Liver (tissue), 9 donors: ENCODE measurements around the gene SDSL. TPM values are rescaled to one million over a fixed set of nuclear protein-coding genes. Genes with fewer than 3 reads are reported as not detected.

ENCODE experiments used
- DNase-seq: peaks from one replicate; pipeline ENCODE4 v3.0.0-alpha.2; 2017; ENCODE audit warnings: low spot score
- H3K27ac ChIP-seq, 2 donors: one replicate each; pipeline ENCODE4 v1.7.0; 2013; ENCODE audit warnings: inconsistent platforms in 2 of 2, low read length in 2 of 2, control low read depth in 1 of 2, low read depth in 1 of 2, mild to moderate bottlenecking in 1 of 2
- H3K27me3 ChIP-seq, 4 donors: one replicate each; pipeline versions ENCODE4 v1.6.1 to v1.7.0; 2013; ENCODE audit warnings: low read length in 3 of 4, inconsistent platforms in 1 of 4, mild to moderate bottlenecking in 1 of 4, moderate library complexity in 1 of 4; ENCODE audit not compliant: control insufficient read depth in 4 of 4, insufficient read depth in 4 of 4
- H3K36me3 ChIP-seq, 4 donors: one replicate each; pipeline versions ENCODE4 v1.6.1 to v1.7.0; 2013; ENCODE audit warnings: low read length in 3 of 4, mild to moderate bottlenecking in 3 of 4, low read depth in 1 of 4, moderate library complexity in 1 of 4; ENCODE audit not compliant: control insufficient read depth in 4 of 4, insufficient read depth in 3 of 4
- H3K4me1 ChIP-seq, 4 donors: one replicate each; pipeline versions ENCODE4 v1.6.1 to v1.7.0; 2013; ENCODE audit warnings: low read length in 3 of 4, mild to moderate bottlenecking in 3 of 4, moderate library complexity in 1 of 4; ENCODE audit not compliant: control insufficient read depth in 4 of 4, insufficient read depth in 4 of 4
- H3K4me3 ChIP-seq, 3 donors: one replicate each; pipeline versions ENCODE4 v1.6.1 to v1.7.0; 2013; ENCODE audit warnings: low read length in 3 of 3, control low read depth in 1 of 3, low read depth in 1 of 3, mild to moderate bottlenecking in 1 of 3
- H3K9ac ChIP-seq, 2 donors: one replicate each; pipeline ENCODE4 v1.7.0; 2013; ENCODE audit warnings: low read length in 2 of 2, mild to moderate bottlenecking in 2 of 2, moderate library complexity in 2 of 2, control low read depth in 1 of 2, low read depth in 1 of 2
- H3K9me3 ChIP-seq, 4 donors: one replicate each; pipeline versions ENCODE4 v1.6.1 to v1.7.0; 2013; ENCODE audit warnings: low read length in 3 of 4; ENCODE audit not compliant: control insufficient read depth in 4 of 4
- FOXA1 ChIP-seq: IDR thresholded peaks from 2 replicates; pipeline ENCODE4 v1.6.1; 2016; ENCODE audit warnings: antibody characterized with exemption
- HNF4A ChIP-seq, 2 donors: conservative IDR thresholded peaks; 2 replicates each; pipeline ENCODE4 v1.6.1; 2016; ENCODE audit warnings: antibody characterized with exemption in 2 of 2, mild to moderate bottlenecking in 2 of 2
- HNF4G ChIP-seq: IDR thresholded peaks from 2 replicates; pipeline ENCODE4 v1.6.1; 2016; ENCODE audit warnings: antibody characterized with exemption
- NR2F2 ChIP-seq: IDR thresholded peaks from 2 replicates; pipeline ENCODE4 v1.6.1; 2016; ENCODE audit warnings: antibody characterized with exemption
- RAD21 ChIP-seq, 2 donors: IDR thresholded peaks; 2 replicates each; pipeline ENCODE4 v1.6.1; 2016; ENCODE audit warnings: antibody characterized with exemption in 2 of 2, mild to moderate bottlenecking in 2 of 2
- RXRA ChIP-seq, 2 donors: IDR thresholded peaks; 2 replicates each; pipeline ENCODE4 v1.6.1; 2017 to 2018; ENCODE audit warnings: antibody characterized with exemption in 2 of 2, mild to moderate bottlenecking in 1 of 2
- SP1 ChIP-seq: IDR thresholded peaks from 2 replicates; pipeline ENCODE4 v1.6.1; 2018; ENCODE audit warnings: antibody characterized with exemption, mild to moderate bottlenecking
- YY1 ChIP-seq: IDR thresholded peaks from 2 replicates; pipeline ENCODE4 v1.6.1; 2016; ENCODE audit warnings: antibody characterized with exemption, mild to moderate bottlenecking
- WGBS: extraction: QIAGEN DNeasy Blood & Tissue Kit; methylation state at CpG from one replicate; pipeline ENCODE4 v1.1.7; 2013; 5-methylcytosine and 5-hydroxymethylcytosine counted together
- polyA plus RNA-seq, 2 donors: library from polyadenylated mRNA; stranded (reverse) in 1 of 2; unstranded in 1 of 2; fragments of 200-250 nt in 1 of 2; fragments of >200 nt in 1 of 2; fragmentation: Nextera tagmentation in 1 of 2; extraction: Ambion mirVana in 1 of 2; gene quantifications; one replicate each; pipeline versions ENCODE4 v1.2.1 to v1.2.3, GENCODE V29; 2013 to 2015
- total RNA-seq, 2 donors: library from RNA; depleted of rRNA; stranded (reverse); fragments of >200 nt; gene quantifications; one replicate each; pipeline ENCODE4 v1.2.3, GENCODE V29; 2014
- TF ChIP-seq, protein P1 (sequence below): IDR thresholded peaks from 2 replicates; pipeline ENCODE4 v1.6.1; 2016; ENCODE audit warnings: antibody characterized with exemption
- TF ChIP-seq, protein P2 (sequence below): fragments of 150-350 bp; IDR thresholded peaks from 2 replicates; pipeline ENCODE4 v1.5.1; 2017; ENCODE audit warnings: improper control_type of control experiment, low read depth, low read length; ENCODE audit not compliant: missing input control
- donor health status: healthy.
- donor health status: healthy.
- donor health status: healthy.
- donor health status: healthy.
- donor health status: healthy.

SDSL gene
- total and polyA plus RNA-seq, 4 donors: 22.4 to 93.1 (median 33.7) TPM

DNA sequence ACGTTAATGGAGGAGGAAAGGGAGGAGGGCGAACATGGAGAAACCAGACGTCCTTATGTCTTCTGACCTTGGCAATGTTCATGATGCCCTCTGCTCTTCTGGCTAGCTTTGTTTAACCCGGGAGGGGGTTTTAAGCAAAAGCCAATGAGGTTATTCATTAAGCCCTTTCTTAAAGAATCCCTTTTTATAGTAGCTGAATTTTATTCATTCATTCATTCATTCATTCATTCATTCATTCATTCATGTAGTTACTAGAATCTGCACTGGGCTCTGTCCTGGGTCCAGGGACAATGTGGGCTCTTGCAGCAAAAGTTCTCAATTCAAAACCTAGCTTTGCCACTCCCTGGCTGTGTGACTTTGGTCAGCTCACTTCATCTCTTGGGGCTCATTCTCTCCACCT, 35.5 kb downstream of the SDSL start:
- 32% methylated on average over 4 of the region's 4 CpGs for WGBS
- TF ChIP-seq NR2F2 (no peak), RAD21 (IDR thresholded peaks at IDR 0.05) (no peak), RXRA (IDR thresholded peaks at IDR 0.05) (no peak), HNF4G (no peak), SP1 (no peak), FOXA1 (no peak), YY1 (no peak)
- TF ChIP-seq, protein P1, sequence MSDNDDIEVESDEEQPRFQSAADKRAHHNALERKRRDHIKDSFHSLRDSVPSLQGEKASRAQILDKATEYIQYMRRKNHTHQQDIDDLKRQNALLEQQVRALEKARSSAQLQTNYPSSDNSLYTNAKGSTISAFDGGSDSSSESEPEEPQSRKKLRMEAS: no peak
- TF ChIP-seq, protein P2, sequence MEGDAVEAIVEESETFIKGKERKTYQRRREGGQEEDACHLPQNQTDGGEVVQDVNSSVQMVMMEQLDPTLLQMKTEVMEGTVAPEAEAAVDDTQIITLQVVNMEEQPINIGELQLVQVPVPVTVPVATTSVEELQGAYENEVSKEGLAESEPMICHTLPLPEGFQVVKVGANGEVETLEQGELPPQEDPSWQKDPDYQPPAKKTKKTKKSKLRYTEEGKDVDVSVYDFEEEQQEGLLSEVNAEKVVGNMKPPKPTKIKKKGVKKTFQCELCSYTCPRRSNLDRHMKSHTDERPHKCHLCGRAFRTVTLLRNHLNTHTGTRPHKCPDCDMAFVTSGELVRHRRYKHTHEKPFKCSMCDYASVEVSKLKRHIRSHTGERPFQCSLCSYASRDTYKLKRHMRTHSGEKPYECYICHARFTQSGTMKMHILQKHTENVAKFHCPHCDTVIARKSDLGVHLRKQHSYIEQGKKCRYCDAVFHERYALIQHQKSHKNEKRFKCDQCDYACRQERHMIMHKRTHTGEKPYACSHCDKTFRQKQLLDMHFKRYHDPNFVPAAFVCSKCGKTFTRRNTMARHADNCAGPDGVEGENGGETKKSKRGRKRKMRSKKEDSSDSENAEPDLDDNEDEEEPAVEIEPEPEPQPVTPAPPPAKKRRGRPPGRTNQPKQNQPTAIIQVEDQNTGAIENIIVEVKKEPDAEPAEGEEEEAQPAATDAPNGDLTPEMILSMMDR: no peak
- Histone ChIP-seq H3K36me3 (no peaks in the 10 kb centered on the region), H3K9me3 (no peaks in the 10 kb centered on the region), H3K27me3 (peaks cover 0 to 4% (median 2%) of the 10 kb centered on the region in 4 donors), H3K4me1 (peaks cover 2 to 5% (median 3%) of the 10 kb centered on the region in 4 donors), H3K27ac (no peak overlapping the region), H3K4me3 (no peak overlapping the region), H3K9ac (no peak overlapping the region)
- DNase-seq: no peak

DNA sequence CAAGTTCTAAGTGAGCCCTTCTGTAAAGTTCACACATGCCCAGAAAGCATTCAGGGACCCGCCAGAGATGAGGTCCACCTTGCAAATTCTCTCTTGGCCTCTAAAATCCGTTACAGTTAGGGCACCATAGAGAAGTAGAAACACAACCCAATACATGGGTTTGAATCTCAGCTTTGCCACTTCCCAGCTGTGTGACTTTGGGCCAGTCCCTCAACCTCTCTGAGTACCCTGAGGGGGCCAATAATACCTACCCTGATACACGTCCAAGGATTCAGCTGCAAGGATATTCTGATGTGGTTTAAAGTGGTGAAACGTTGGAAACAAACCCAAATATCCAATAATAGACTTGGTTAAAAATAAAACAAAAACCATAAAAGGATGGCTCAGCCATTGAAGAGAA, 37.8 kb downstream of the SDSL start:
- H3K27ac ChIP-seq: no peak overlapping the region
- H3K36me3 ChIP-seq: no peaks in the 10 kb centered on the region
- no peak overlapping the region for H3K4me3 ChIP-seq
- H3K9me3 ChIP-seq: no peaks in the 10 kb centered on the region
- no peak overlapping the region for H3K9ac ChIP-seq
- peaks cover 7 to 15% (median 11%) of the 10 kb centered on the region in 4 donors for H3K27me3 ChIP-seq
- no peak for TF ChIP-seq NR2F2
- TF ChIP-seq SP1: no peak
- 34% methylated on average over 4 of the region's 4 CpGs for WGBS
- peaks cover 11 to 26% (median 17%) of the 10 kb centered on the region in 4 donors for H3K4me1 ChIP-seq
- DNase-seq: no peak

DNA sequence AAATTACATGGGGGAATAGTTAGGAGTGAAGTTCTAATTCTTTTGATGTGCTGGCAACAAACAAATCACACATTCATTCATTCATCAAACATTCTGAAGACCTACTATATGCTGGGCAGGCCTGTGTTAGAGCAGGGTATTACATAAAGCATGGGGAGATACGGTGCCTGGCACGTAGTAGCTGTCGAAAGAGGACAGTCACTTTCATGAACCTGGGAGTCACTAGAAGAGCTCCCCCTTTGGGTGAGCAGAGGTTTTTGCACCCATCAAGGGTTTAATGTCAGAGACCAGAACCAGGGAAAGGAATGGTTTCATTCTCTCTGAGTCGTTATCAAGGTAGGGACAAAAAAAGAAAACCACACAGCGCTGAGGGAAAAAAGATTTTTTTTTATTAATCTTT, 39.5 kb downstream of the SDSL start:
- Histone ChIP-seq H3K27ac (no peak overlapping the region), H3K36me3 (no peaks in the 10 kb centered on the region), H3K27me3 (peaks cover 10 to 28% (median 20%) of the 10 kb centered on the region in 4 donors), H3K9ac (no peak overlapping the region), H3K9me3 (no peaks in the 10 kb centered on the region), H3K4me1 (peaks cover 13 to 33% (median 20%) of the 10 kb centered on the region in 4 donors), H3K4me3 (no peak overlapping the region)
- TF ChIP-seq, protein P2: peak; percentile 43
- TF ChIP-seq HNF4A (conservative IDR thresholded peaks at IDR 0.05) (no peak), RAD21 (IDR thresholded peaks at IDR 0.05) (peak in 1 of 2 donors; percentile 35)
- no peak for DNase-seq
- WGBS: 21% methylated on average over 5 of the region's 5 CpGs
